GM12874 (cell line): ENCODE measurements around the gene HDAC4.

ENCODE experiments used
- CTCF ChIP-seq: IDR thresholded peaks from 2 replicates; pipeline ENCODE4 v1.5.1; 2011; ENCODE audit warnings: low read depth, mild to moderate bottlenecking, control low read depth, low read length, moderate library complexity; ENCODE audit not compliant: insufficient read depth

Gene HDAC4

GRCh38 chr2:239393941-239394340 is 6.9 kb downstream of the HDAC4 start:
- TF ChIP-seq CTCF, result no peak

- no peak for TF ChIP-seq CTCF
Measured at GRCh38 chr2:239393388-239393940, 7.4 kb downstream of the HDAC4 start.

- no peak for TF ChIP-seq CTCF
Measured at GRCh38 chr2:239392688-239393387, 8.0 kb downstream of the HDAC4 start.

GRCh38 chr2:239392072-239392357 is 8.8 kb downstream of the HDAC4 start:
- no peak for TF ChIP-seq CTCF

GRCh38 chr2:239391286-239392071 is 9.3 kb downstream of the HDAC4 start:
- TF ChIP-seq CTCF, result no peak

GRCh38 chr2:239390546-239391285 is 10.1 kb downstream of the HDAC4 start:
- TF ChIP-seq CTCF, result no peak
